Amygdala (tissue), 56 donors: ENCODE data around the gene DNAJC4.

Experiments used
- DNase-seq, 56 donors: peaks; one replicate each; lab custom pipeline; 2025; lab: John Stamatoyannopoulos, UW

DNAJC4 gene, protein sequence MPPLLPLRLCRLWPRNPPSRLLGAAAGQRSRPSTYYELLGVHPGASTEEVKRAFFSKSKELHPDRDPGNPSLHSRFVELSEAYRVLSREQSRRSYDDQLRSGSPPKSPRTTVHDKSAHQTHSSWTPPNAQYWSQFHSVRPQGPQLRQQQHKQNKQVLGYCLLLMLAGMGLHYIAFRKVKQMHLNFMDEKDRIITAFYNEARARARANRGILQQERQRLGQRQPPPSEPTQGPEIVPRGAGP

DNA sequence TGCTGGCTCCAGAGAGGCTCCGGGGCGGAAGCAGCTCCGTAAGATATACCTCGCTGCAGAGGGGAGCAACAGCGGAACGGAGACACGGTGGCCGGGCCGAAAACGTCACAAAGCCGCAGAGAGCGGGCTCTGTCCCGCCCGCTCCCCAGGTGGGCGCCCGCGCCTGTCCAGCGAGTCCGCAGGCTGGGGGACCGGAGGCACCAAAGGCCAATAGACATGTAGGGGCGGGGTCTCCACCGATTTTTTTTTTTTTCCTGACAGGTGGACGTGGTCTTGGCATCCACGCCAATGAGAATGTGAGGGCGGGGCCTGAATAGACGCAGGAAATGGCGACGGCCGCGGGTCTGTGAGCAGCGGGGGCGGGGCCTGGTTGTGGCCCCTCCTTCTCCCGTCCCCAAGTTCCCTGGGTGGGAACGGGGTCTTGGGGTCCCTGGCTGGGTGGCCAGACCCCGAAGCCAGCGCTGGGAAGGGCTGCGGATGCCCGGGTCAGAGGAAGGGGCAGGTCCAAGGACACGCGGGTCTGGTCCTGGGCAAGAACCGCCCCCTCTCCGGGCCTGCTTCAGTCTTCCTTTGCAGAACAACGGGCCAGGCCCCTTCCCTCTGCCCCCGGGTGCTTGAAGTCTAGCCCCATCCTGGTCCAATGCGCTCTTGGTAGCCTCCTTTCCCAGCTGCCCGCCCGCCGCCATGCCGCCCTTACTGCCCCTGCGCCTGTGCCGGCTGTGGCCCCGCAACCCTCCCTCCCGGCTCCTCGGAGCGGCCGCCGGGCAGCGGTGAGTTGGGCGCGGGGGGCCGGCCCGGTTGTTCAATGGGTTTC is at the start of gene DNAJC4:
Gene DNAJC4, plus strand, starts transcription at position 378 of the 814 bp plus-strand sequence. Its CDS starts 307 bp downstream, at position 685.
- DNase-seq = peak in 55 of 56 donors; percentile 23 to 93 (median 80)

DNA sequence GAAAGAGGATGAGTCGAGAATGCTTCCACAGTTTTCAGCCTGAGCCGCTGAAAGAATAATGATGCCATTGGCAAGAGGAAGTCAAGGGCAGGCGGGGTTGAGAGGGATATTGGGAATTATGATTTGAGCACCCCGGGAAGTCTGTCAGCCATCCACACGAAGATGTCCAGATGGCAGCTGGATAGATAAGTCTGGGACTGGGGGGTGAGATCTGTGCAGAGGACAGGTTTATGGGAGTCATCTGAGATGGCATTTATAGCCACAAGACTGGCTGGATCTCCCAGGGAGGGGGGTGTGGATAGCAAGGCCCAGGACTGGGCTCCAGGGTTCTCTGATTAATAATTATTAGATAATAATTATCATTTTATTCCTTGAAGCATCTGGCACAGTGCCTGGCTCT is 49.5 kb upstream of the DNAJC4 start:
- peak in 1 of 56 donors; percentile 23 for DNase-seq

DNA sequence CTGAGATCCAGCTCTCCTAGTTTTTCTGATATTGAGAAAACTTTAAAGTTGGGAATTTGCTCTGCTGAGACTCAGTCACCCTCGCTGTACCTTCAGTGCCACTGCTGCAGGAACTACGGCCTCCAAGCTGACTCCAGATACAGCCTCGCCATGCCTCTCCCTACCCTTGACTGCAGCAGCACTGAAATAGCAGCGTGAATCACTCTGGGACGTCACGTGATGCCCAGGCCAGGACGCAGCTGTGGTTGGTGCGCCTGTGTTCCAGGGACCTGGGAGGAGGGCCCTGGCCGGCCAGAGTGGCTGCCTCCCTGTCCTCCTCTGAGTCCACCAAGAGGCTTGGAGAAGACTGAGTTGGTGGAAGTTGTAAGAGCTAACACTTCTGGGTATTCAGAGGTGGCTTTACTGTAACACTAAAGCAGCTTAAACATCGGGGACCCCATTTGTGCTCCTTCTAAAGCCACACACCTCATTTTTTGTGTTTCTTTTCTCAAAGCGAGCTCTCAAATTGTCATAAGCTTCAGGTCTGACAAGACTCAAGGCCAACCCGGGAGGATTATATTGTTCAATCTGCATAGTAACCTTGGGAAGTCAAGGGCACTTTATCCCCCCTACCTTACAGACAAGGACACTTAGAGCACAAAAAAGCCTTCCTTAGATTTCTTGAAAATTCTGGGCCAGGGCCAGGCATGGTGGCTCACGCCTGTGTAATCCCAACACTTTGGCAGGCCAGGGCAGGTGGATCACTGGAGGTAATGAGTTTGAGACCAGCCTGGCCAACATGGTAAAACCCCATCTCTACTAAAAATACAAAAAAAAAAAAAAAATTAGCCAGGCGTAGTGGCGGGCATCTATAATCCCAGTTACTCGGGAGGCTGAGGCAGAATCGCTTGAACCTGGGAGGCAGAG is 48.6 kb upstream of the DNAJC4 start:
- DNase-seq = peak; percentile 33 to 96 (median 85)

DNA sequence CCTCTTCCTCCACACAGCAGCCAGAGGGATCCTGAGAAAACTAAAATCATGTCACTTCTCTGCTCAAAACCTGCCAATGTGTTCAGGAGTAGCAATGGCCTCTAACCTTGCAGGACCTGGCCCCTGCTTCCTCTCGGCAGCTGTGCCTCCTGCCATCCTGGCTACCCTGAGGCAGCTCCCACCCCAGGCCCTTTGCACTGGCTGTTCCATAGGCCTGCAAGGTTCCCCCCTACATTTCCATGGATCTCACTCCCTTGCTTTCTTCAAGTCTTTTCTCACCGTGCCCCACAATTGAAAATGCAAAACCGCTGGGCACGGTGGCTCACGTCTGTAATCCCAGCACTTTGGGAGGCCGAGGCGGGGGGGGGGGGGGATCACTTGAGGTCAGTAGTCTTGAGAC is 46.5 kb upstream of the DNAJC4 start:
- DNase-seq = no peak

DNA sequence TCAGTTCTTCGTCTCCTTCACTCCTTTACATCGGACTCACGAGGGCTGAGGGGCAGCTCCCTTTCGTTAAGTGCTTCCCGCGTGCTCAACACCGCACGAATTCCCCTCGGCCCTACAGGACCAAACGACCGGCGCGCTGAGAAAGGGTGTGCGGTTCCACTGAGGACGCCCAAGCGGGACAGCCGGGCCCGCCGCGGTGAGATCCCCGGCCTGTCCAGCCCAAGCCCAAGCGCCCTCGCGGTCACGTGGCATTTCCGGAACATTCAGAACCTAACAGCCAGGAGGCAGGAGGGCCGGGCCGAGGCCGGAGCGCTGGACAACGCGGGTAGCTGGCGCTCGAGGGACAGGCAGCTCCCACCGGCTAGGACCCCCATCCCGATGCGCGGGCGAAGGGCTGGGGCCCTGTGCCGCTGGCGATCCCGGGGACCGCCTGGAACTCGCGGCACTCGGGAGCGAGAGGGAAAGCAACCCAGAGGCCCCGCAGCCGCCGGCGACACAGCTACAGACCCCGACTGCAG is 45.1 kb upstream of the DNAJC4 start:
- peak in 45 of 56 donors; percentile 61 to 99 (median 89) for DNase-seq

DNA sequence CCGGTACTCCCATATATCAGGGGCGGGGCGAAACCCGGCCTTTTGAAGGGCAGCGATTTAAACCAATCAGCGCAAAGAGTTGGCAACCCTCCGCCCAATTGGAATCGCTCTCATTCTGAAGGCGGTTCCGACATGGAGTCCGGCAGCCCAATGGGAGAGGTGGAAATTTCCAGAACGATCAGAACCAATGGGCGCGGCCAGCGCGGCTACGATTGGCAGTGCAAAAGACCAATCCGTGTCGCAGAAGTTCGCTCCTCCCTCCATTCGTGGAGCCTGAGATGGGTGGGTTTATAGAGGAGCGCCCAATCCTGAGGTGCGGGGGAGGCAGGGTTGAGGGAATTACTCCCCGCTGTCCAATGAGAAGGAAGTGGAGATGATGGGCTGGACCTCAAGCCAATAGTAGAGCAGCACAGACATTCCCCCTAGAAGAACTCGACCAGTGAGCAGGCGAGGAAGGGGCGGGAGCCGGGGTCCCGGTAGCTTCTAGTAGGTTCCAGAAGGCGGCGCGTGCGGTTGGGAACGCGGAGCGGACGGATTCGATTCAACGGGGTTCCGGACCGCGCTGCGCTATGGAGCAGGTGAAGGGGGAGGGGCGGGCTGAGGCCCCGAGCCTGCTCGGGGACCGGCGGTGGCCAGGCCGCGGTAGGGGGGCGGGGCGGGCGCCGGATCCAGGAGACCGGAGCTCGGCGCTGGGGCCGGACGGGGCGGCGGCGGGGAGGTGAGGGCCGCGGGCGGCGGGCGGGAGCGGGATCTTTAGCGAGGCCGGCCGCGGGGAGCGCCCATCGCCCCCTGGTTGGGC is 44.5 kb upstream of the DNAJC4 start, which contains the start of gene STIP1:
Gene STIP1, plus strand, starts transcription at position 479 of the 799 bp plus-strand sequence. Its CDS starts 91 bp downstream, at position 570.
- peak; percentile 97 to 100 (median 99) for DNase-seq

DNA sequence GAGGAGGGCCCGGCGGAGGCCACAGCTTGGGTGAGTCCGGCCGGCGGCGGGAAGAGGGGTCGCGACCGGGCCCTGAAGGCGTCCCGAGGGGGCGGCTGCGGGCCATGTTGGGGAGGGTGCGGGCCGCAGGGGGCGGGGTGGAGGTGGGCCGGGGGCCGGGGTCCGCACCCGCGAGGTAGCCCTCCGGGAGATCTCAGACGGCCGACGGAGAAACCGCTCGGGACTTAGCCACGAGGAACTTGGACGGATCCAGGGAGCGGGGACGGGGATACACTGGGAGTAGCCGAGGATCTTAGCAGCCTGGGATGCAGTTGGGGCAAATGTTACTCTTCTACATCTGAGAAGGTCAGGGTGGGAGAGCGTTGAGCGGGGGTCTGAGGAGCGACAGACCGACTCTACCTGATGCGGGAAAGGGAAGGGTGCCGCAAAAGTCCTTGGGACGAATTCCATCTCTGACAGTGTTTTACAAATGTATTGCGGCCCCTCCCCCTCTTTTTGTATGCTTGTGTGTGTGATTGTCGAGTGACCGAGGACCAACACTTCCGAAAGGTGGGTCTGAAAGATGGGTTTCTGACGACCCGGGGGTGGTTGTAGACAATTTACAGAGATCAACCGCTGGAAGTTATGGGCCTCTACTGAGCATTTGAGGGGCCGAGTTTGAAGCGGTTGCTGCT is 43.7 kb upstream of the DNAJC4 start:
- DNase-seq = peak in 9 of 56 donors; percentile 21 to 73 (median 46)

DNA sequence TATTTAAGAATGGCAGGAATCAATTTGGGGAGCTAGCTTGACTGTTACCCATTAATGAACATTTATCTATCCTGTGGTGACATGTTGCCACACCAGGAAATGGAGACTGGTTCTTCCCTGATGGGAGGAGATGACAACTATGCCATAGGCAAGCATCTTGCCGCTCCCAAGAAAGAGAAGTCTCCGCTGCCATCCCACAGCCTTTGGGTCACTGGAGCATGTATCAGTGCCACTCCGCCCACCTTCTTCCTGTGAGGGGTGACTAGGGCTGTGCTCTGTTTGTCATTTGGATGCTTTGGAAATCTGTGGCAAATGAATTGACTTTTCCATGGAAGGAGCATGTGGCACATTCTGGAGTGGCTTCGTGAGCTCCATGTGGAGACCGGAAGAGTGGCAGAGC is 37.9 kb upstream of the DNAJC4 start:
- DNase-seq = no peak

DNA sequence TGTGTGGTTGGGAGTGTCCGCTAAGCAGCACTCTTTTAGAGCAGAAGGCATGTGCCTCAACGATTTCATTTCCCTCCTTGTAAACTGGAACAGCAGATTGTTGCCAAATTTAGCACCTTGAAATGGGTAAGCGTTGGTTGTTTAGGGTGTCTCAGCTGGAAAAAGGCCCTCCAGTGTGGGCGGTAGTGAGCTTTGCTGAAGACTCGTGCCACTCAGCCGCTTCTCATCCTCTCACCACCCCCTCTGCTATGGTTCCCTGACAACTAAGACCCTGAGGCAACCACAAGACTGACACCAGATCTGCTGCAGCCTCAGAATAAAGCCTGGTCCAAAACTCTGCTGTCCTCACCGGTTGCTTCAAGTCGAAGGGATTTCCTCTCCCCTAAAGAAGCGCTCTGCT is 33.7 kb upstream of the DNAJC4 start:
- DNase-seq = peak in 6 of 56 donors; percentile 14 to 68 (median 26)

DNA sequence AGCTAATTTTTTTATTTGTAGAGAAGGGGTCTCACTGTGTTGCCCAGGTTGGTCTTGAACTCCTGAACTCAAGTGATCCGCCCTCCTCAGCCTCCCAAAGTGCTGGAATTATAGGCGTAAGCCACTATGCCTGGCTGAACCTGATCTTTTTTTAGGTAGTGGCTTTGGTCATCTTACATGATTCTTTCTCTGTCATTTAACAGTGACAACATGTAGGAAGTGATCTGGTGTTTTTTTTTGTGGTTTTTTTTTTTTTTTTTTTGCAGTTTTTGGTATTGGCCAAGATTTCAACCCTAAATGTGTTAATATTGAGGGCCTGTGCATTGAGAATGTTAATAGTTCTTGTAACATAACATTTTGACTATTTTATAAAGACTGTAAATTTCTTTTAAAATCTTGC is 31.8 kb upstream of the DNAJC4 start:
- DNase-seq = no peak

DNA sequence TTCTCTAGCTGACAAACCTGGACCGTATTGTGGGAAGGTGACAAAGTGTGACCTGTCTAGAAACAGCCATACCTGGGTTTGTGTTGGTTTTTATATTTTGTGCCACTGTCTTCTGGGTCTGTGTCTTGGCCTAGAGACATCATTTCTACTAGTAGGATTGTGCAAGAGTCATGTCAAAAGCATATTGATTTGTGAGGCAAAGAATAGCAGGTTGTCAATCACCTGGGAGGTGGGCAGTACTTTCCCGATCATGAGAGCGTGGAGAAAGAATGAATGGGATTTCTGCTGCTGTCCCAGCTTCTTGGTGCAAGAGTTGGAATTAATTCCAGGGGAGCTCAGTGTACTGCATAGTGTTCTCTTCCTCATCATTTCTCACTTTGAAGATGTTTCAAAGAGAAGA is 28.8 kb upstream of the DNAJC4 start:
- DNase-seq = no peak

DNA sequence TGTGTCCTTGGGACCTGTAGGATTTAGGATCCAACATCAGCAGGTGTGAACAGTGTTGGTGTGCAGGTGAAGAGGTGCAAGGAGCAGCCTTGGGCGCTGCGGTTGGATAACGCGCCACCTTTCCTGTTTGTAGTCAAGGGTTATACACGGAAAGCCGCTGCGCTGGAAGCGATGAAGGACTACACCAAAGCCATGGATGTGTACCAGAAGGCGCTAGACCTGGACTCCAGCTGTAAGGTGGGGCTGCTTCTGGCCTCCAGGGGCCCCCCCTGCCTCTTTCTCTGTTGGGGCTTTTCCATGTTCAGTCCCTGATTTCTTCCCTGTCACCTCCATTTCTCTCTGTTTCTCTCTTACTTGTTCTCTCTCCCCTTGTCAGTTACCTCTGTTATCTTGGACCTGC is 27.4 kb upstream of the DNAJC4 start:
- no peak for DNase-seq

DNA sequence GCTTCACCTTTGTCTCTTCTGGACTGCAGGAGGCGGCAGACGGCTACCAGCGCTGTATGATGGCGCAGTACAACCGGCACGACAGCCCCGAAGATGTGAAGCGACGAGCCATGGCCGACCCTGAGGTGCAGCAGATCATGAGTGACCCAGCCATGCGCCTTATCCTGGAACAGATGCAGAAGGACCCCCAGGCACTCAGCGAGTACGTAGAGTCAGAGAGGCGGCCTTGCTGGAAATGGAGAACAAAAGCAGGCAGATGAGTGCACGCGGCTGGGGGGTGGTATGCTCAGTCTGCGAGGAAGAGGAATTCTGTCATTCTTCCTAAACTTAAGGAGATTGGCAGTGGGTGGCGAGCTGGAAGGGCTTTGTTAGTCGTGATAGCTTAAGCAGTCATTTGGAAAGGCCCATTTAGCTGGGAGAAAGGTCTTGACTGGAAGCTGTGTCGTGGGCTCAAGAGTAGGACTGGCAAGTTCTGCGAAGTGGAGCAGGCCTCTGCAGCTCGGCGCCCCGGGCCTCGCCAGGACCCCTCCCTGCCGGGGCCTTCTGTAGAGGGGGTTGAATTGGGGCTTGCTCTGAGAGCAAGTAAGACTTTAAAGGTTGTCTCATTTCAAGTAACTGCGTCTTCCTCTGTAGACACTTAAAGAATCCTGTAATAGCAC is 26.8 kb upstream of the DNAJC4 start:
- no peak for DNase-seq

DNA sequence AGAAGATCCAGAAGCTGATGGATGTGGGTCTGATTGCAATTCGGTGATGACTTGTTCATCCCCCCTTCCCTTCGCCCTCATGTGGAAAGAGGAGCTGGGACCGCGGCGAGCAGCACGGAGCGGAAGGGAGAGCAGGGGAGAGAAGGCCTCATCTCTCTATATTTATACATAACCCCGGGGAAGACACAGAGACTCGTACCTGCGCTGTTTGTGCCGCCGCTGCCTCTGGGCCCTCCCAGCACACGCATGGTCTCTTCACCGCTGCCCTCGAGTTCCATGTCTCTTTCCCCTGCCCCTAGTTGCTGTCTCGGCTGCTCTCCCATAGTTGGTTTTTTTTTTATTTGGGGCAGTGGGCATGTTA is 26.3 kb upstream of the DNAJC4 start:
- DNase-seq = no peak

DNA sequence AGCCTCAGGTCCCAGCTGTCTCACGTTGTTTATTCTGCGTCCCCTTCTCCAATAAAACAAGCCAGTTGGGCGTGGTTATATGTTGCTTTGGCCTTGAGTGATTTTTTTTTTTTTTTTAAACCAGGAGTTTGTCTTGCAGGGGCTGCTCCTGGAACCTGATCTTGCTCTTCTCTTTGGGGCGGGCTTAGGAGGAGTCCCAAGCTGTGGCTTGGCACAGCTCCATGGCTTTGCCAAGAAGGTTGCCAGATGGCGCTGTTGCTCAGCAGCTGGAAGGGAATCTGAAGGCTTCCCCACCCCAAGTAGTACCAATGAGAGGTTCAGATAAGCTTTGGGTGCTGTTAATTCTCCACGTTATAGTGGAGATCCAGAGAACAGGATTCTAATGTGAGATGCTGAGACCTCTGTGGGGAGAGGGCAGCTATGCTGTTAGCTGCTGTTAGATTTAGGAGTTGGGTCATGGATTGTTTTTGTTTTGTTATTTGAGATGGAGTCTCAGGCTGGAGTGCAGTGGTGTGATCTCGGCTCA is 25.8 kb upstream of the DNAJC4 start:
- peak in 51 of 56 donors; percentile 11 to 87 (median 62) for DNase-seq

DNA sequence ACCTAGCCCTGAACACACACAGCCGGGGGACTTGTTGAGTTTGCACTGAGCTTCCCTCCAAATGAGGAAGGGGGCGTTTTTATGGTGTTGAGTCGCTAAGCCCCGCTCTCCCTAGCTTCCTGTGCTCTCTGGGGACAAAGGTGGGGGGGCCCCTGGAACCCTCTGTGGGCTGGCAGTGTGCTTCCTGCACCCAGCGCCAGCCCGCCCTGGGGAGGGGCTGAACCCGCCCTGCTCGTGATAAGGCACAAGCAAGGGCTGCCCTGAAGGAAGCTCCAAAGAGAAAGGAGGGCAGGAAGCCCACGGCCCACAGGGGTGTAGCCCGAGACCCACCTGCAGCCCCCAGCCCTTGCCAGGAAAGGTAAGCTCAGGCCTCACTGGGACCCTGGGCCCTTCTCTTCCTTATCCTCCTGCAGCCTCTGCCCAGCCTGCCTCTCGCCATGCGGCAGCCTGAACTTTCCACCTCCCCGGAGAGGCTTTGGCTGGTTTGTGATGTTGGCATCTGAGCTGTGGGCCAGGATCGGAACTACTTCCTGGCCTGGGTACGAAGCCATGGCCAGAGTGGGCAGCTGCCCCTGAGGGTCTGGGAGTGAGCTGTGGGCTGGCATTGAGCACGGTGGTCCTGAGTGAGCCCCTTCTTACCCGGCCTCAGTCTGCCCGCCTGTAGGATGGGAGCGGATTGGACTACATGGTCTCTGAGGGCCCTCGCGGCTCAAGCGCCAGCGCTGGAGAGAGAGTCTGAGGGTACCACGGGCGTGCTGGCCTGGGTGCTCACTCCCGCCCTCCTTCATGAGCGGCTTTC is 23.7 kb upstream of the DNAJC4 start, which contains the start of gene FERMT3:
Gene FERMT3, plus strand, starts transcription at position 265 of the 799 bp plus-strand sequence. CDS start 644 bp downstream, outside the sequence.
- peak in 5 of 56 donors; percentile 20 to 37 (median 23) for DNase-seq
